ENCODE results near the gene ELOB.

The ELOB gene

DNA sequence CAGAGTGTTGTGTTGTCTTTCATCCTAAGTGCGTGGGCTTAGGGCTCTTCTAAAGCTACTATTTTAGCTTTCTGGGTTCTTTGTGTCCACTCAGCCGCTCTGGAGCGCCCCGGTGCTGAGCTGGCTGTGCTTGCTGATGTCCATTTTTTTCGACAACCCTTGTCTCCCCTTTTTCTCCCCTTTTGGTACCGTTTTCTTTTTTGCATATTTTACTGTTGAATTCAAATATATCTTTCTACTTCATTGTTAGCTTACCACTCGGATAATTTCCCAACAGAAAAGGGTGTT, 23.4 kb downstream of the ELOB start:
- H3K9ac ChIP-seq (ENCODE audit: low read length) = peak overlapping the region; percentile 100
- peaks cover 66% of the 10 kb centered on the region for H3K36me3 ChIP-seq (ENCODE audit: insufficient read depth, low read length)
- no peaks in the 10 kb centered on the region for H3K9me3 ChIP-seq (ENCODE audit: low read length)
- H3K27me3 ChIP-seq (ENCODE audit: insufficient read depth, low read length) = no peaks in the 10 kb centered on the region
- no peaks in the 10 kb centered on the region for H3K9me2 ChIP-seq (ENCODE audit: low read depth, low read length)
- peak overlapping the region; percentile 87 for H3K4me2 ChIP-seq (ENCODE audit: low read length)
- TF ChIP-seq CTCF (IDR thresholded peaks at IDR 0.05; ENCODE audit: low read length) = no peak
- no peak for TF ChIP-seq EZH2 (IDR thresholded peaks at IDR 0.05; ENCODE audit: borderline replicate concordance, low read length)
- peaks cover 48% of the 10 kb centered on the region for H3K79me2 ChIP-seq (ENCODE audit: insufficient read depth, low read length)
- no peak overlapping the region for H2AFZ ChIP-seq (ENCODE audit: low read length)
- H4K20me1 ChIP-seq (ENCODE audit: insufficient read depth, low read length) = peaks cover 7% of the 10 kb centered on the region
- H3K4me3 ChIP-seq (ENCODE audit: low read depth, low read length, poor library complexity, severe bottlenecking) = peak overlapping the region; percentile 94
- H3F3A ChIP-seq (ENCODE audit: insufficient read depth, low read length) = no peaks in the 10 kb centered on the region
- peak overlapping the region; percentile 90 for H3K27ac ChIP-seq (ENCODE audit: low read depth, low read length, poor library complexity, severe bottlenecking)
- peaks cover 33% of the 10 kb centered on the region for H3K4me1 ChIP-seq (ENCODE audit: insufficient read depth, low read length, severe bottlenecking)

GRCh38 chr16:2752850-2753732, 24.0 kb downstream of the ELOB start:
- Histone ChIP-seq H3K79me2 (ENCODE audit: insufficient read depth, low read length) (peaks cover 48% of the 10 kb centered on the region), H3K4me1 (ENCODE audit: insufficient read depth, low read length, severe bottlenecking) (peaks cover 33% of the 10 kb centered on the region), H3K36me3 (ENCODE audit: insufficient read depth, low read length) (peaks cover 60% of the 10 kb centered on the region), H3K27ac (ENCODE audit: low read depth, low read length, poor library complexity, severe bottlenecking) (peak overlapping the region; percentile 90), H4K20me1 (ENCODE audit: insufficient read depth, low read length) (peaks cover 7% of the 10 kb centered on the region), H3K27me3 (ENCODE audit: insufficient read depth, low read length) (no peaks in the 10 kb centered on the region), H3K9me3 (ENCODE audit: low read length) (no peaks in the 10 kb centered on the region), H3K9me2 (ENCODE audit: low read depth, low read length) (no peaks in the 10 kb centered on the region), H3K4me2 (ENCODE audit: low read length) (peak overlapping the region; percentile 99), H3F3A (ENCODE audit: insufficient read depth, low read length) (no peaks in the 10 kb centered on the region), H3K9ac (ENCODE audit: low read length) (peak overlapping the region; percentile 100), H3K4me3 (ENCODE audit: low read depth, low read length, poor library complexity, severe bottlenecking) (peak overlapping the region; percentile 94), H2AFZ (ENCODE audit: low read length) (no peak overlapping the region)
- TF ChIP-seq CTCF (IDR thresholded peaks at IDR 0.05; ENCODE audit: low read length) = no peak
- no peak for TF ChIP-seq EZH2 (IDR thresholded peaks at IDR 0.05; ENCODE audit: borderline replicate concordance, low read length)

GRCh38 chr16:2752035-2752849, 24.8 kb downstream of the ELOB start, which contains the start of gene SRRM2:
Gene SRRM2 (plus strand): TSS chr16:2752638. CDS start chr16:2756365, 3,727 bp downstream.
- Histone ChIP-seq H3K4me1 (ENCODE audit: insufficient read depth, low read length, severe bottlenecking) (peaks cover 33% of the 10 kb centered on the region), H3K4me3 (ENCODE audit: low read depth, low read length, poor library complexity, severe bottlenecking) (peak within 1 kb of the TSS; percentile 94), H2AFZ (ENCODE audit: low read length) (peak within 1 kb of the TSS; percentile 9; the same call in 1 of the 2 replicates), H3K4me2 (ENCODE audit: low read length) (peak within 1 kb of the TSS; percentile 99), H3K9ac (ENCODE audit: low read length) (peak within 1 kb of the TSS; percentile 100), H3K79me2 (ENCODE audit: insufficient read depth, low read length) (peaks cover 43% of the 10 kb centered on the region), H3K27me3 (ENCODE audit: insufficient read depth, low read length) (no peaks in the 10 kb centered on the region), H3F3A (ENCODE audit: insufficient read depth, low read length) (no peaks in the 10 kb centered on the region), H4K20me1 (ENCODE audit: insufficient read depth, low read length) (peaks cover 7% of the 10 kb centered on the region), H3K36me3 (ENCODE audit: insufficient read depth, low read length) (peaks cover 51% of the 10 kb centered on the region), H3K9me3 (ENCODE audit: low read length) (no peaks in the 10 kb centered on the region), H3K27ac (ENCODE audit: low read depth, low read length, poor library complexity, severe bottlenecking) (peak within 1 kb of the TSS; percentile 90), H3K9me2 (ENCODE audit: low read depth, low read length) (no peaks in the 10 kb centered on the region)
- TF ChIP-seq CTCF (IDR thresholded peaks at IDR 0.05; ENCODE audit: low read length) (no peak), EZH2 (IDR thresholded peaks at IDR 0.05; ENCODE audit: borderline replicate concordance, low read length) (no peak)
